HepG2 (cell line): Measurements from ENCODE around the gene CD72. TPM values are rescaled to one million over a fixed set of nuclear protein-coding genes. Genes with fewer than 3 reads are reported as not detected.
A peak's percentile ranks its signal among the peaks of the same experiment; 100 is the strongest.

ENCODE experiments used
- ATF7 ChIP-seq, 2 experiments: fragments of 450-650 bp in 1 of 2; sonication (generic) in 1 of 2; formaldehyde crosslinking in 1 of 2; IDR thresholded peaks; 2 replicates each; pipeline versions ENCODE4 v1.4.0 to v1.6.1; 2016 to 2020; ENCODE audit warnings: antibody characterized with exemption in 1 of 2, mild to moderate bottlenecking in 1 of 2, missing genetic modification reagents in 1 of 2
- CHCHD3 ChIP-seq: sonication (generic); formaldehyde crosslinking; IDR thresholded peaks from 2 replicates; pipeline ENCODE4 v1.8.0; 2022; ENCODE audit warnings: mild to moderate bottlenecking, missing genetic modification reagents, moderate library complexity
- EEA1 ChIP-seq: sonication (generic); formaldehyde crosslinking; IDR thresholded peaks from 2 replicates; pipeline ENCODE4 v1.5.1; 2020; ENCODE audit warnings: mild to moderate bottlenecking, missing genetic modification reagents, borderline replicate concordance
- ELF3 ChIP-seq: IDR thresholded peaks from 2 replicates; pipeline ENCODE4 v1.6.1; 2016; ENCODE audit warnings: missing genetic modification reagents, missing compliant biosample characterization
- GFI1 ChIP-seq: sonication (generic); formaldehyde crosslinking; IDR thresholded peaks from 2 replicates; pipeline ENCODE4 v1.5.0; 2020; ENCODE audit warnings: missing genetic modification reagents, mild to moderate bottlenecking, borderline replicate concordance
- GPBP1L1 ChIP-seq: sonication (generic); formaldehyde crosslinking; IDR thresholded peaks from 2 replicates; pipeline ENCODE4 v1.5.0; 2020; ENCODE audit warnings: mild to moderate bottlenecking, missing genetic modification reagents
- JUND ChIP-seq: sonication (generic); formaldehyde crosslinking; IDR thresholded peaks from 2 replicates; pipeline ENCODE4 v1.8.0; 2022; ENCODE audit warnings: mild to moderate bottlenecking, missing genetic modification reagents
- MATR3 ChIP-seq: sonication (generic); formaldehyde crosslinking; IDR thresholded peaks from 2 replicates; pipeline ENCODE4 v1.4.0; 2020; ENCODE audit warnings: missing genetic modification reagents
- SRF ChIP-seq: IDR thresholded peaks from 2 replicates; pipeline ENCODE4 v1.6.1; 2011; ENCODE audit warnings: mild to moderate bottlenecking, low read depth, low read length, moderate library complexity
- TEF ChIP-seq: sonication (generic); formaldehyde crosslinking; IDR thresholded peaks from 2 replicates; pipeline ENCODE4 v1.5.0; 2020; ENCODE audit warnings: missing genetic modification reagents
- TSC22D2 ChIP-seq: sonication (generic); formaldehyde crosslinking; IDR thresholded peaks from 2 replicates; pipeline ENCODE4 v1.5.1; 2020; ENCODE audit warnings: missing genetic modification reagents, mild to moderate bottlenecking, borderline replicate concordance
- USF2 ChIP-seq, 2 experiments: sonication (generic) in 1 of 2; formaldehyde crosslinking in 1 of 2; IDR thresholded peaks; 2 replicates each; pipeline versions ENCODE4 v1.5.1 to v1.6.1; 2011 to 2020; ENCODE audit warnings: borderline replicate concordance in 1 of 2, low read depth in 1 of 2, low read length in 1 of 2, mild to moderate bottlenecking in 1 of 2, missing genetic modification reagents in 1 of 2, moderate library complexity in 1 of 2
- ZFP62 ChIP-seq: sonication (generic); formaldehyde crosslinking; IDR thresholded peaks from 2 replicates; pipeline ENCODE4 v1.4.0; 2020; ENCODE audit warnings: missing genetic modification reagents
- ZNF121 ChIP-seq: sonication (generic); formaldehyde crosslinking; IDR thresholded peaks from 2 replicates; pipeline ENCODE4 v1.5.0; 2020; ENCODE audit warnings: mild to moderate bottlenecking, missing genetic modification reagents
- ZNF136 ChIP-seq: sonication (generic); formaldehyde crosslinking; IDR thresholded peaks from 2 replicates; pipeline ENCODE4 v1.8.1; 2022; ENCODE audit warnings: low read depth, mild to moderate bottlenecking, moderate library complexity, missing genetic modification reagents
- ZNF329 ChIP-seq: sonication (generic); formaldehyde crosslinking; IDR thresholded peaks from 2 replicates; pipeline ENCODE4 v1.9.0; 2021; ENCODE audit warnings: low read depth, mild to moderate bottlenecking, missing genetic modification reagents
- ZNF362 ChIP-seq: sonication (generic); formaldehyde crosslinking; IDR thresholded peaks from 2 replicates; pipeline ENCODE4 v1.4.0; 2020; ENCODE audit warnings: missing genetic modification reagents, mild to moderate bottlenecking, borderline replicate concordance
- ZNF430 ChIP-seq: sonication (generic); formaldehyde crosslinking; IDR thresholded peaks from 2 replicates; pipeline ENCODE4 v1.9.0; 2021; ENCODE audit warnings: mild to moderate bottlenecking, missing genetic modification reagents
- ZNF44 ChIP-seq: sonication (generic); formaldehyde crosslinking; IDR thresholded peaks from 2 replicates; pipeline ENCODE4 v1.5.1; 2020; ENCODE audit warnings: mild to moderate bottlenecking, missing genetic modification reagents
- ZNF512 ChIP-seq: sonication (generic); formaldehyde crosslinking; IDR thresholded peaks from 2 replicates; pipeline ENCODE4 v1.4.0; 2020; ENCODE audit warnings: mild to moderate bottlenecking, missing genetic modification reagents
- polyA plus RNA-seq, 8 experiments: library from polyadenylated mRNA; depleted of rRNA in 3 of 8; stranded (reverse) in 7 of 8; unstranded in 1 of 8; fragments of >200 nt; fragmentation: Illumina TruSeq in 4 of 8; extraction: Trizol in 4 of 8; gene quantifications; 2 replicates each; pipeline versions ENCODE4 v1.2.1 to v1.2.3, GENCODE V29; 2011 to 2016; ENCODE audit warnings: low read depth in 4 of 8, missing spikeins in 1 of 8, mixed read lengths in 1 of 8; ENCODE audit not compliant: insufficient read depth in 1 of 8
- total RNA-seq, 5 experiments: library from RNA; depleted of rRNA; stranded (reverse); fragments of >200 nt; fragmentation: Illumina TruSeq; extraction: Trizol; gene quantifications; 2 replicates each; pipeline ENCODE4 v1.2.3, GENCODE V29; 2016; ENCODE audit warnings: low read depth in 1 of 5

CD72 gene
- total and polyA plus RNA-seq, 2 of the 13 experiments (the other 11 are each of a cell fraction or from before 2014, with no cell fraction given) = 0.18 to 1.1 TPM

- no peak for TF ChIP-seq SRF
- 0 out of 2 replicates have a peak, but pooled peaks have one; percentile 25 for TF ChIP-seq ZNF121 (CRISPR knock-in tag)
- TF ChIP-seq GFI1 (CRISPR knock-in tag) = no peak
- no peak for TF ChIP-seq ZFP62 (CRISPR knock-in tag)
- 0 out of 2 replicates have a peak, but pooled peaks have one; percentile 45 for TF ChIP-seq JUND (CRISPR knock-in tag)
- no peak for TF ChIP-seq ATF7 (IDR thresholded peaks at IDR 0.05)
- no peak for TF ChIP-seq ATF7 (CRISPR knock-in tag; IDR thresholded peaks at IDR 0.05)
- TF ChIP-seq ZNF44 (CRISPR knock-in tag) = no peak
- no peak for TF ChIP-seq MATR3
- TF ChIP-seq ZNF329 (CRISPR knock-in tag) = no peak
- no peak for TF ChIP-seq ZNF512 (CRISPR knock-in tag)
- peak; percentile 92 for TF ChIP-seq ZNF430
- TF ChIP-seq GPBP1L1 (CRISPR knock-in tag) = no peak
- no peak; the same call in 1 of the 2 replicates for TF ChIP-seq EEA1 (CRISPR knock-in tag)
- peak; percentile 75; the same call in 1 of the 2 replicates for TF ChIP-seq TSC22D2
- no peak for TF ChIP-seq TEF (CRISPR knock-in tag)
- TF ChIP-seq ZNF136 (CRISPR knock-in tag) = no peak
- peak; percentile 97 for TF ChIP-seq CHCHD3 (CRISPR knock-in tag)
- no peak for TF ChIP-seq USF2 (IDR thresholded peaks at IDR 0.05; ENCODE audit: low read depth, low read length)
- no peak; the same call in 1 of the 2 replicates for TF ChIP-seq USF2 (CRISPR knock-in tag; IDR thresholded peaks at IDR 0.05; ENCODE audit: borderline replicate concordance)
- TF ChIP-seq ELF3 (CRISPR knock-in tag) = peak; percentile 94
- no peak for TF ChIP-seq ZNF362
Observed at GRCh38 chr9:35664531-35665470, 46.6 kb upstream of the CD72 start, which contains the start of gene ARHGEF39 (continued).
